ENCODE measurements around the gene ACTL8.

DNA sequence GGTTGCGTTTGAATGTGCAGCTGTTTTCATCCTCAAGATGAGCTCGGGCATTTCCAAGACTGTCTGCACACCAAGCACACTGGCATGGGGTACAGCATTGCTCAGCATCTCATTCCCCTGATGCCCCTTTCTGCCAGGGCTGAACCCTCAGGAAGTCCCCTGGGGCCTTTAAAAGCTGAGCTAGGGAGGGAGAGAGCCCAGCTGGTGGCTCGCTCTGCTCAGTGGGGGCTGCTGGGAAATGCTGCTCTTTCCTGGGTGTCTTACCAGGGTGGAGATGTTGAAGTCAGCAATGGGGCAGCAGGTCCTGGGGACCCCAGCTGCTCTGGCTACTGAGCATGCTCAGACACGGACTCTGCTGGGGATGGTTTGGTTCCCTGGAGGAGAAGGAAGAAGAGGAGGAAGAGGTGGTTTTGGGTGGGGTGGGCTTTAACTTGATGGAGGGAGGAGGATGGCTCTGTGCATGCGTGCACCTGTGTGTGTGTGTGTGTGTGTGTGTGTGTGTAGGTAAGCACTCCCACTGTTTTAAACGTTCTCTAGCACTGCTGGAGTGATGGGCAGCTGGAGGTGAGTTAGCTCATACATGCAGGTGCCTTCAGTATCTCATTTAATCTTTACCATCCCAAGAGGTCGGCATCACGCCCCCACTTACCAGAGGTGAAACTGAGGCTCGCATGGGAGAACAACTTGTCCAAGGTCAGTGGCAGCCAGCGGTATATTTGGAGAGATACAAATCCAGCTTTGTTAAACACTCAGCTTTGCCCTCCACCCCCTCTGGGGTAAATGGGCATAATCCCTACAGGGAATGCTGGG, 40.9 kb downstream of the ACTL8 start:
- TF ChIP-seq, protein P1, sequence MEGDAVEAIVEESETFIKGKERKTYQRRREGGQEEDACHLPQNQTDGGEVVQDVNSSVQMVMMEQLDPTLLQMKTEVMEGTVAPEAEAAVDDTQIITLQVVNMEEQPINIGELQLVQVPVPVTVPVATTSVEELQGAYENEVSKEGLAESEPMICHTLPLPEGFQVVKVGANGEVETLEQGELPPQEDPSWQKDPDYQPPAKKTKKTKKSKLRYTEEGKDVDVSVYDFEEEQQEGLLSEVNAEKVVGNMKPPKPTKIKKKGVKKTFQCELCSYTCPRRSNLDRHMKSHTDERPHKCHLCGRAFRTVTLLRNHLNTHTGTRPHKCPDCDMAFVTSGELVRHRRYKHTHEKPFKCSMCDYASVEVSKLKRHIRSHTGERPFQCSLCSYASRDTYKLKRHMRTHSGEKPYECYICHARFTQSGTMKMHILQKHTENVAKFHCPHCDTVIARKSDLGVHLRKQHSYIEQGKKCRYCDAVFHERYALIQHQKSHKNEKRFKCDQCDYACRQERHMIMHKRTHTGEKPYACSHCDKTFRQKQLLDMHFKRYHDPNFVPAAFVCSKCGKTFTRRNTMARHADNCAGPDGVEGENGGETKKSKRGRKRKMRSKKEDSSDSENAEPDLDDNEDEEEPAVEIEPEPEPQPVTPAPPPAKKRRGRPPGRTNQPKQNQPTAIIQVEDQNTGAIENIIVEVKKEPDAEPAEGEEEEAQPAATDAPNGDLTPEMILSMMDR (conservative IDR thresholded peaks at IDR 0.05; ENCODE audit: low read depth in 2 of 2), result no peak
- TF ChIP-seq CREB1 (CRISPR knock-in tag; IDR thresholded peaks at IDR 0.05; ENCODE audit: low read depth) (no peak), EZH2phosphoT487 (IDR thresholded peaks at IDR 0.05; ENCODE audit: unreplicated experiment) (no peak), JUNB (IDR thresholded peaks at IDR 0.05; ENCODE audit: unreplicated experiment) (no peak), POLR2AphosphoS5 (IDR thresholded peaks at IDR 0.05; ENCODE audit: low read depth) (no peak), EZH2 (IDR thresholded peaks at IDR 0.05; ENCODE audit: low read depth, unreplicated experiment) (no peak), STAT1 (IDR thresholded peaks at IDR 0.05; ENCODE audit: unreplicated experiment) (no peak), ZNF331 (CRISPR knock-in tag; IDR thresholded peaks at IDR 0.05; ENCODE audit: low read depth) (no peak), ZNF114 (CRISPR knock-in tag; IDR thresholded peaks at IDR 0.05) (no peak)
- TF ChIP-seq, protein P2, sequence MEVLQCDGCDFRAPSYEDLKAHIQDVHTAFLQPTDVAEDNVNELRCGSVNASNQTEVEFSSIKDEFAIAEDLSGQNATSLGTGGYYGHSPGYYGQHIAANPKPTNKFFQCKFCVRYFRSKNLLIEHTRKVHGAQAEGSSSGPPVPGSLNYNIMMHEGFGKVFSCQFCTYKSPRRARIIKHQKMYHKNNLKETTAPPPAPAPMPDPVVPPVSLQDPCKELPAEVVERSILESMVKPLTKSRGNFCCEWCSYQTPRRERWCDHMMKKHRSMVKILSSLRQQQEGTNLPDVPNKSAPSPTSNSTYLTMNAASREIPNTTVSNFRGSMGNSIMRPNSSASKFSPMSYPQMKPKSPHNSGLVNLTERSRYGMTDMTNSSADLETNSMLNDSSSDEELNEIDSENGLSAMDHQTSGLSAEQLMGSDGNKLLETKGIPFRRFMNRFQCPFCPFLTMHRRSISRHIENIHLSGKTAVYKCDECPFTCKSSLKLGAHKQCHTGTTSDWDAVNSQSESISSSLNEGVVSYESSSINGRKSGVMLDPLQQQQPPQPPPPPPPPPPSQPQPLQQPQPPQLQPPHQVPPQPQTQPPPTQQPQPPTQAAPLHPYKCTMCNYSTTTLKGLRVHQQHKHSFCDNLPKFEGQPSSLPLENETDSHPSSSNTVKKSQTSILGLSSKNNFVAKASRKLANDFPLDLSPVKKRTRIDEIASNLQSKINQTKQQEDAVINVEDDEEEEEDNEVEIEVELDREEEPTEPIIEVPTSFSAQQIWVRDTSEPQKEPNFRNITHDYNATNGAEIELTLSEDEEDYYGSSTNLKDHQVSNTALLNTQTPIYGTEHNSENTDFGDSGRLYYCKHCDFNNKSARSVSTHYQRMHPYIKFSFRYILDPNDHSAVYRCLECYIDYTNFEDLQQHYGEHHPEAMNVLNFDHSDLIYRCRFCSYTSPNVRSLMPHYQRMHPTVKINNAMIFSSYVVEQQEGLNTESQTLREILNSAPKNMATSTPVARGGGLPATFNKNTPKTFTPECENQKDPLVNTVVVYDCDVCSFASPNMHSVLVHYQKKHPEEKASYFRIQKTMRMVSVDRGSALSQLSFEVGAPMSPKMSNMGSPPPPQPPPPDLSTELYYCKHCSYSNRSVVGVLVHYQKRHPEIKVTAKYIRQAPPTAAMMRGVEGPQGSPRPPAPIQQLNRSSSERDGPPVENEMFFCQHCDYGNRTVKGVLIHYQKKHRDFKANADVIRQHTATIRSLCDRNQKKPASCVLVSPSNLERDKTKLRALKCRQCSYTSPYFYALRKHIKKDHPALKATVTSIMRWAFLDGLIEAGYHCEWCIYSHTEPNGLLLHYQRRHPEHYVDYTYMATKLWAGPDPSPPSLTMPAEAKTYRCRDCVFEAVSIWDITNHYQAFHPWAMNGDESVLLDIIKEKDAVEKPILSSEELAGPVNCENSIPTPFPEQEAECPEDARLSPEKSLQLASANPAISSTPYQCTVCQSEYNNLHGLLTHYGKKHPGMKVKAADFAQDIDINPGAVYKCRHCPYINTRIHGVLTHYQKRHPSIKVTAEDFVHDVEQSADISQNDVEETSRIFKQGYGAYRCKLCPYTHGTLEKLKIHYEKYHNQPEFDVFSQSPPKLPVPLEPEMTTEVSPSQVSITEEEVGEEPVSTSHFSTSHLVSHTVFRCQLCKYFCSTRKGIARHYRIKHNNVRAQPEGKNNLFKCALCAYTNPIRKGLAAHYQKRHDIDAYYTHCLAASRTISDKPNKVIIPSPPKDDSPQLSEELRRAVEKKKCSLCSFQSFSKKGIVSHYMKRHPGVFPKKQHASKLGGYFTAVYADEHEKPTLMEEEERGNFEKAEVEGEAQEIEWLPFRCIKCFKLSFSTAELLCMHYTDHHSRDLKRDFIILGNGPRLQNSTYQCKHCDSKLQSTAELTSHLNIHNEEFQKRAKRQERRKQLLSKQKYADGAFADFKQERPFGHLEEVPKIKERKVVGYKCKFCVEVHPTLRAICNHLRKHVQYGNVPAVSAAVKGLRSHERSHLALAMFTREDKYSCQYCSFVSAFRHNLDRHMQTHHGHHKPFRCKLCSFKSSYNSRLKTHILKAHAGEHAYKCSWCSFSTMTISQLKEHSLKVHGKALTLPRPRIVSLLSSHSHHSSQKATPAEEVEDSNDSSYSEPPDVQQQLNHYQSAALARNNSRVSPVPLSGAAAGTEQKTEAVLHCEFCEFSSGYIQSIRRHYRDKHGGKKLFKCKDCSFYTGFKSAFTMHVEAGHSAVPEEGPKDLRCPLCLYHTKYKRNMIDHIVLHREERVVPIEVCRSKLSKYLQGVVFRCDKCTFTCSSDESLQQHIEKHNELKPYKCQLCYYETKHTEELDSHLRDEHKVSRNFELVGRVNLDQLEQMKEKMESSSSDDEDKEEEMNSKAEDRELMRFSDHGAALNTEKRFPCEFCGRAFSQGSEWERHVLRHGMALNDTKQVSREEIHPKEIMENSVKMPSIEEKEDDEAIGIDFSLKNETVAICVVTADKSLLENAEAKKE (CRISPR knock-in tag; IDR thresholded peaks at IDR 0.05), result no peak
- TF ChIP-seq, protein P3, sequence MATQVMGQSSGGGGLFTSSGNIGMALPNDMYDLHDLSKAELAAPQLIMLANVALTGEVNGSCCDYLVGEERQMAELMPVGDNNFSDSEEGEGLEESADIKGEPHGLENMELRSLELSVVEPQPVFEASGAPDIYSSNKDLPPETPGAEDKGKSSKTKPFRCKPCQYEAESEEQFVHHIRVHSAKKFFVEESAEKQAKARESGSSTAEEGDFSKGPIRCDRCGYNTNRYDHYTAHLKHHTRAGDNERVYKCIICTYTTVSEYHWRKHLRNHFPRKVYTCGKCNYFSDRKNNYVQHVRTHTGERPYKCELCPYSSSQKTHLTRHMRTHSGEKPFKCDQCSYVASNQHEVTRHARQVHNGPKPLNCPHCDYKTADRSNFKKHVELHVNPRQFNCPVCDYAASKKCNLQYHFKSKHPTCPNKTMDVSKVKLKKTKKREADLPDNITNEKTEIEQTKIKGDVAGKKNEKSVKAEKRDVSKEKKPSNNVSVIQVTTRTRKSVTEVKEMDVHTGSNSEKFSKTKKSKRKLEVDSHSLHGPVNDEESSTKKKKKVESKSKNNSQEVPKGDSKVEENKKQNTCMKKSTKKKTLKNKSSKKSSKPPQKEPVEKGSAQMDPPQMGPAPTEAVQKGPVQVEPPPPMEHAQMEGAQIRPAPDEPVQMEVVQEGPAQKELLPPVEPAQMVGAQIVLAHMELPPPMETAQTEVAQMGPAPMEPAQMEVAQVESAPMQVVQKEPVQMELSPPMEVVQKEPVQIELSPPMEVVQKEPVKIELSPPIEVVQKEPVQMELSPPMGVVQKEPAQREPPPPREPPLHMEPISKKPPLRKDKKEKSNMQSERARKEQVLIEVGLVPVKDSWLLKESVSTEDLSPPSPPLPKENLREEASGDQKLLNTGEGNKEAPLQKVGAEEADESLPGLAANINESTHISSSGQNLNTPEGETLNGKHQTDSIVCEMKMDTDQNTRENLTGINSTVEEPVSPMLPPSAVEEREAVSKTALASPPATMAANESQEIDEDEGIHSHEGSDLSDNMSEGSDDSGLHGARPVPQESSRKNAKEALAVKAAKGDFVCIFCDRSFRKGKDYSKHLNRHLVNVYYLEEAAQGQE (IDR thresholded peaks at IDR 0.05; ENCODE audit: unreplicated experiment), result no peak
- TF ChIP-seq, protein P4, sequence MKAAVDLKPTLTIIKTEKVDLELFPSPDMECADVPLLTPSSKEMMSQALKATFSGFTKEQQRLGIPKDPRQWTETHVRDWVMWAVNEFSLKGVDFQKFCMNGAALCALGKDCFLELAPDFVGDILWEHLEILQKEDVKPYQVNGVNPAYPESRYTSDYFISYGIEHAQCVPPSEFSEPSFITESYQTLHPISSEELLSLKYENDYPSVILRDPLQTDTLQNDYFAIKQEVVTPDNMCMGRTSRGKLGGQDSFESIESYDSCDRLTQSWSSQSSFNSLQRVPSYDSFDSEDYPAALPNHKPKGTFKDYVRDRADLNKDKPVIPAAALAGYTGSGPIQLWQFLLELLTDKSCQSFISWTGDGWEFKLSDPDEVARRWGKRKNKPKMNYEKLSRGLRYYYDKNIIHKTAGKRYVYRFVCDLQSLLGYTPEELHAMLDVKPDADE (IDR thresholded peaks at IDR 0.05), result no peak
